ENCODE data around the gene SLC4A1AP. TPM values are rescaled to one million over a fixed set of nuclear protein-coding genes. Genes with fewer than 3 reads are reported as not detected.

SLC4A1AP gene
- total and polyA plus RNA-seq, 9 of the 15 experiments (the other 6 are each of a cell fraction or from before 2014, with no cell fraction given), result 8.1 to 40.5 (median 35.3) TPM

DNA sequence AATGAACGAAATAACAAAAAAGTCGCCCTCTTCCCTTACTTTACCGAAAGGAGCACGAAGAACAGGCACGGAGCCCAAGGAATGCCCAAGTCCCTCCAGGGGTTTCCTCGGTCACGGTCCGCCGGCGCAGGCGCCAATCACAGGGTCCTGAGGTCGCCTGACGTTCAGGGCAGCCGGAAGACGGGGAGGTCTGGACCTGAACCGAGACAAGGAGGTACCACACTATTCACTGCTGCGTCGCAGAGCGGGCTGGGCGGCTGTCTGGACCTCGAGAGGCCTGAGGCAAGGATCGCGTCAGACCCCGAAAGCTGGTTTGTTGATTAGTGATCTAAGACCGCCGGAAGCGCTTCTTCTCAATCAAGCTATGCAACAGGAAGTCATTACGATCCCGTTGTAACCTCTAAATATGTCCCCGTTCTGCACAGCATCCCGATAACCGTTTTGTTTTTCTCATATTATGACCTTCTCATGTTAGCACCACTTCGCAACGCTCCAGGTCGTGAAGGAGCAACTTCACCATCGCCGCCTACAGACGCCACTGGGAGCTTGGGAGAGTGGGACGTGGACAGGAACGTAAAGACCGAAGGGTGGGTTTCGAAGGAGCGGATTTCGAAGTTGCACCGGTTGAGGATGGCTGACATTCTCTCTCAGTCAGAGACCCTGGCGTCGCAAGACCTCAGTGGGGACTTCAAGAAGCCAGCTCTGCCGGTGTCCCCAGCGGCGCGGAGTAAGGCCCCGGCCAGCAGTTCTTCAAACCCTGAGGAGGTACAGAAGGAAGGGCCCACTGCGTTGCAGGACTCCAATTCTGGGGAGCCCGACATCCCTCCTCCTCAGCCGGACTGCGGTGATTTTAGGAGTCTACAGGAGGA, at the start of gene SLC4A1AP, which contains the start of gene SUPT7L (continued):
- TF ChIP-seq, protein P1, sequence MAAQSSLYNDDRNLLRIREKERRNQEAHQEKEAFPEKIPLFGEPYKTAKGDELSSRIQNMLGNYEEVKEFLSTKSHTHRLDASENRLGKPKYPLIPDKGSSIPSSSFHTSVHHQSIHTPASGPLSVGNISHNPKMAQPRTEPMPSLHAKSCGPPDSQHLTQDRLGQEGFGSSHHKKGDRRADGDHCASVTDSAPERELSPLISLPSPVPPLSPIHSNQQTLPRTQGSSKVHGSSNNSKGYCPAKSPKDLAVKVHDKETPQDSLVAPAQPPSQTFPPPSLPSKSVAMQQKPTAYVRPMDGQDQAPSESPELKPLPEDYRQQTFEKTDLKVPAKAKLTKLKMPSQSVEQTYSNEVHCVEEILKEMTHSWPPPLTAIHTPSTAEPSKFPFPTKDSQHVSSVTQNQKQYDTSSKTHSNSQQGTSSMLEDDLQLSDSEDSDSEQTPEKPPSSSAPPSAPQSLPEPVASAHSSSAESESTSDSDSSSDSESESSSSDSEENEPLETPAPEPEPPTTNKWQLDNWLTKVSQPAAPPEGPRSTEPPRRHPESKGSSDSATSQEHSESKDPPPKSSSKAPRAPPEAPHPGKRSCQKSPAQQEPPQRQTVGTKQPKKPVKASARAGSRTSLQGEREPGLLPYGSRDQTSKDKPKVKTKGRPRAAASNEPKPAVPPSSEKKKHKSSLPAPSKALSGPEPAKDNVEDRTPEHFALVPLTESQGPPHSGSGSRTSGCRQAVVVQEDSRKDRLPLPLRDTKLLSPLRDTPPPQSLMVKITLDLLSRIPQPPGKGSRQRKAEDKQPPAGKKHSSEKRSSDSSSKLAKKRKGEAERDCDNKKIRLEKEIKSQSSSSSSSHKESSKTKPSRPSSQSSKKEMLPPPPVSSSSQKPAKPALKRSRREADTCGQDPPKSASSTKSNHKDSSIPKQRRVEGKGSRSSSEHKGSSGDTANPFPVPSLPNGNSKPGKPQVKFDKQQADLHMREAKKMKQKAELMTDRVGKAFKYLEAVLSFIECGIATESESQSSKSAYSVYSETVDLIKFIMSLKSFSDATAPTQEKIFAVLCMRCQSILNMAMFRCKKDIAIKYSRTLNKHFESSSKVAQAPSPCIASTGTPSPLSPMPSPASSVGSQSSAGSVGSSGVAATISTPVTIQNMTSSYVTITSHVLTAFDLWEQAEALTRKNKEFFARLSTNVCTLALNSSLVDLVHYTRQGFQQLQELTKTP (IDR thresholded peaks at IDR 0.05; ENCODE audit: low read depth in 1 of 2, partially characterized antibody in 2 of 2), result peak; percentile 71 to 98
- TF ChIP-seq SMAD3 (CRISPR knock-in tag; conservative IDR thresholded peaks at IDR 0.05) (0 out of 2 replicates have a peak, but pooled peaks have one; percentile 30), ZZZ3 (IDR thresholded peaks at IDR 0.05) (0 out of 2 replicates have a peak, but pooled peaks have one; percentile 75), RUNX1 (IDR thresholded peaks at IDR 0.05; ENCODE audit: low read depth) (0 out of 2 replicates have a peak, but pooled peaks have one; percentile 19), NFXL1 (CRISPR knock-in tag; IDR thresholded peaks at IDR 0.05) (no peak), THRAP3 (IDR thresholded peaks at IDR 0.05; ENCODE audit: borderline replicate concordance) (peak; percentile 95), ELF4 (CRISPR knock-in tag; IDR thresholded peaks at IDR 0.05) (no peak), HSF4 (CRISPR knock-in tag; IDR thresholded peaks at IDR 0.05; ENCODE audit: borderline replicate concordance) (no peak), CC2D1A (IDR thresholded peaks at IDR 0.05) (0 out of 2 replicates have a peak, but pooled peaks have one; percentile 53), TEAD1 (CRISPR knock-in tag; IDR thresholded peaks at IDR 0.05) (peak; percentile 13 to 86; a peak in 2 of 4 replicates), BHLHE40 (IDR thresholded peaks at IDR 0.05; ENCODE audit: low read length) (peak; percentile 71), SP1 (CRISPR knock-in tag; IDR thresholded peaks at IDR 0.05) (peak; percentile 93), HDAC2 (IDR thresholded peaks at IDR 0.05) (peak; percentile 98), ZNF76 (CRISPR knock-in tag; IDR thresholded peaks at IDR 0.05; ENCODE audit: borderline replicate concordance) (no peak), ZNF3 (CRISPR knock-in tag; IDR thresholded peaks at IDR 0.05) (0 out of 2 replicates have a peak, but pooled peaks have one; percentile 28), CBX1 (IDR thresholded peaks at IDR 0.05; ENCODE audit: low read depth) (peak; percentile 21; the same call in 1 of the 2 replicates), CHD1 (IDR thresholded peaks at IDR 0.05; ENCODE audit: low read length) (peak; percentile 44), MYBL2 (IDR thresholded peaks at IDR 0.05; ENCODE audit: low read depth) (peak; percentile 34; the same call in 1 of the 2 replicates), MYBL2 (CRISPR knock-in tag; IDR thresholded peaks at IDR 0.05; ENCODE audit: borderline replicate concordance) (no peak), ZBED1 (IDR thresholded peaks at IDR 0.05) (peak; percentile 64; the same call in 1 of the 2 replicates), EP400 (IDR thresholded peaks at IDR 0.05) (peak; percentile 96), MBD2 (IDR thresholded peaks at IDR 0.05; ENCODE audit: borderline replicate concordance, low read depth) (peak; percentile 14)
- TF ChIP-seq, protein P2, sequence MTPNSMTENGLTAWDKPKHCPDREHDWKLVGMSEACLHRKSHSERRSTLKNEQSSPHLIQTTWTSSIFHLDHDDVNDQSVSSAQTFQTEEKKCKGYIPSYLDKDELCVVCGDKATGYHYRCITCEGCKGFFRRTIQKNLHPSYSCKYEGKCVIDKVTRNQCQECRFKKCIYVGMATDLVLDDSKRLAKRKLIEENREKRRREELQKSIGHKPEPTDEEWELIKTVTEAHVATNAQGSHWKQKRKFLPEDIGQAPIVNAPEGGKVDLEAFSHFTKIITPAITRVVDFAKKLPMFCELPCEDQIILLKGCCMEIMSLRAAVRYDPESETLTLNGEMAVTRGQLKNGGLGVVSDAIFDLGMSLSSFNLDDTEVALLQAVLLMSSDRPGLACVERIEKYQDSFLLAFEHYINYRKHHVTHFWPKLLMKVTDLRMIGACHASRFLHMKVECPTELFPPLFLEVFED (CRISPR knock-in tag; conservative IDR thresholded peaks at IDR 0.05), result no peak
- TF ChIP-seq, protein P3, sequence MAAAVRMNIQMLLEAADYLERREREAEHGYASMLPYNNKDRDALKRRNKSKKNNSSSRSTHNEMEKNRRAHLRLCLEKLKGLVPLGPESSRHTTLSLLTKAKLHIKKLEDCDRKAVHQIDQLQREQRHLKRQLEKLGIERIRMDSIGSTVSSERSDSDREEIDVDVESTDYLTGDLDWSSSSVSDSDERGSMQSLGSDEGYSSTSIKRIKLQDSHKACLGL (CRISPR knock-in tag; IDR thresholded peaks at IDR 0.05; ENCODE audit: borderline replicate concordance, poor library complexity, severe bottlenecking), result no peak
